HCT116 (cell line): ENCODE data around the gene B3GALNT1. TPM values are rescaled to one million over a fixed set of nuclear protein-coding genes. Genes with fewer than 3 reads are reported as not detected.

ENCODE experiments used
- ATAC-seq: fragments of 200-7000 bp; cut with Tn5 transposase; 2 replicates; pipeline ENCODE4 v1.9.1; 2020; ENCODE audit warnings: mild to moderate bottlenecking, moderate library complexity
- BruUV-seq: library from RNA; stranded (reverse); fragments of 400-500 nt; replicated peaks from 2 replicates; lab custom pipeline; 2021; lab: Mats Ljungman, UMichigan
- CTCF ChIA-PET: fragments of 300-600 bp; sonication (Branson Sonifier 250); formaldehyde crosslinking; loops from one replicate; lab custom pipeline; 2021; ENCODE audit warnings: antibody characterized with exemption; lab: Charles Lee
- POLR2A ChIA-PET: fragments of 300-600, 350-600 bp; sonication (Branson Sonifier 250); formaldehyde crosslinking; loops from one replicate; lab custom pipeline; 2021; ENCODE audit warnings: antibody characterized with exemption; lab: Charles Lee
- RAD21 ChIA-PET, 2 experiments: fragments of 300-600 bp; sonication (Branson Sonifier 250); formaldehyde crosslinking; loops; one replicate each; lab custom pipeline; 2023; ENCODE audit warnings: low total read pairs in 2 of 2; ENCODE audit not compliant: uncharacterized antibody in 2 of 2, unreplicated experiment in 2 of 2, low non-redundant PET in 1 of 2; lab: Charles Lee
- DNase-seq: peaks from one replicate; pipeline ENCODE4 v3.0.0-alpha.2; 2010; ENCODE audit warnings: low read depth, low spot score
- H2AFZ ChIP-seq: fragments of 200-600 bp; shearing (Covaris generic), sonication (generic); 2 replicates; pipeline ENCODE4 v1.6.1; 2017; ENCODE audit warnings: low read depth, mixed run types, mixed read lengths, antibody characterized with exemption, low read length; ENCODE audit not compliant: poor library complexity, severe bottlenecking
- H3K27ac ChIP-seq: 2 replicates; pipeline ENCODE4 v1.5.1; 2012; ENCODE audit warnings: low read depth, low read length
- H3K27me3 ChIP-seq: fragments of 200-600 bp; sonication (generic); 2 replicates; pipeline ENCODE4 v1.6.1; 2016; ENCODE audit warnings: mixed run types, low read length, mixed read lengths; ENCODE audit not compliant: insufficient read depth
- H3K36me3 ChIP-seq, 2 experiments: fragments of 200-500 bp in 1 of 2; fragments of 200-600 bp in 1 of 2; sonication (Bioruptor generic) in 1 of 2; sonication (generic) in 1 of 2; 2 replicates each; pipeline versions ENCODE4 v1.5.1 to v1.6.1; 2014 to 2016; ENCODE audit warnings: low read length in 2 of 2, inconsistent platforms in 1 of 2, mixed read lengths in 1 of 2, mixed run types in 1 of 2; ENCODE audit not compliant: insufficient read depth in 2 of 2, control insufficient read depth in 1 of 2
- H3K4me1 ChIP-seq, 2 experiments: fragments of 200-600 bp in 1 of 2; sonication (generic) in 1 of 2; 2 replicates each; pipeline versions ENCODE4 v1.5.1 to v1.6.1; 2012 to 2017; ENCODE audit warnings: low read length in 2 of 2, inconsistent platforms in 1 of 2, mild to moderate bottlenecking in 1 of 2, mixed read lengths in 1 of 2, mixed run types in 1 of 2, moderate library complexity in 1 of 2; ENCODE audit not compliant: insufficient read depth in 2 of 2, control insufficient read depth in 1 of 2
- H3K4me2 ChIP-seq: fragments of 200-600 bp; sonication (generic); 2 replicates; pipeline ENCODE4 v1.6.1; 2017; ENCODE audit warnings: mixed run types, low read length, mixed read lengths
- H3K4me3 ChIP-seq, 2 experiments: fragments of 200-600 bp in 1 of 2; sonication (generic) in 1 of 2; replicated peaks in 1 of 2; 2 replicates each; pipeline ENCODE4 v1.5.1; 2011 to 2016; ENCODE audit warnings: low read length in 2 of 2, control low read depth in 1 of 2, low read depth in 1 of 2, mild to moderate bottlenecking in 1 of 2, mixed read lengths in 1 of 2, mixed run types in 1 of 2
- H3K79me2 ChIP-seq: fragments of 200-600 bp; sonication (generic); 2 replicates; pipeline ENCODE4 v1.6.1; 2017; ENCODE audit warnings: mild to moderate bottlenecking, mixed run types, low read length, moderate library complexity, mixed read lengths; ENCODE audit not compliant: insufficient read depth
- H3K9ac ChIP-seq: fragments of 200-600 bp; sonication (generic); 2 replicates; pipeline ENCODE4 v1.6.1; 2016; ENCODE audit warnings: low read length, mixed read lengths
- H3K9me2 ChIP-seq: fragments of 200-600 bp; sonication (generic), shearing (Covaris generic); 2 replicates; pipeline ENCODE4 v1.6.1; 2017; ENCODE audit warnings: mixed run types, mild to moderate bottlenecking, moderate library complexity; ENCODE audit not compliant: insufficient read depth
- H3K9me3 ChIP-seq, 2 experiments: fragments of 200-500 bp in 1 of 2; fragments of 200-600 bp in 1 of 2; sonication (Bioruptor generic) in 1 of 2; sonication (generic) in 1 of 2; 2 replicates each; pipeline ENCODE4 v1.6.1; 2014 to 2017; ENCODE audit warnings: low read length in 2 of 2, mixed read lengths in 2 of 2, inconsistent platforms in 1 of 2, low read depth in 1 of 2, mild to moderate bottlenecking in 1 of 2, mixed run types in 1 of 2, moderate library complexity in 1 of 2; ENCODE audit not compliant: control insufficient read depth in 1 of 2, insufficient read depth in 1 of 2
- H4K20me1 ChIP-seq: fragments of 200-600 bp; sonication (generic), shearing (Covaris generic); 2 replicates; pipeline ENCODE4 v1.6.1; 2017; ENCODE audit warnings: mixed run types, mild to moderate bottlenecking, moderate library complexity; ENCODE audit not compliant: insufficient read depth
- CEBPB ChIP-seq: IDR thresholded peaks from 2 replicates; pipeline ENCODE4 v1.6.1; 2012; ENCODE audit warnings: low read depth
- EZH2 ChIP-seq: fragments of 200-600 bp; sonication (generic); IDR thresholded peaks from 2 replicates; pipeline ENCODE4 v1.6.1; 2017; ENCODE audit warnings: antibody characterized with exemption, mixed run types
- JUND ChIP-seq: IDR thresholded peaks from 2 replicates; pipeline ENCODE4 v1.6.1; 2012
- RAD21 ChIP-seq: IDR thresholded peaks from 2 replicates; pipeline ENCODE4 v1.6.1; 2012; ENCODE audit warnings: low read depth, mild to moderate bottlenecking
- SP1 ChIP-seq: IDR thresholded peaks from 2 replicates; pipeline ENCODE4 v1.6.1; 2012; ENCODE audit warnings: low read depth
- YY1 ChIP-seq: IDR thresholded peaks from 2 replicates; pipeline ENCODE4 v1.6.1; 2011; ENCODE audit warnings: low read length, low read depth, moderate library complexity, mild to moderate bottlenecking; ENCODE audit not compliant: insufficient replicate concordance; ENCODE audit errors: extremely low read depth
- ZBTB33 ChIP-seq: IDR thresholded peaks from 2 replicates; pipeline ENCODE4 v1.6.1; 2011; ENCODE audit warnings: mild to moderate bottlenecking, low read length, moderate library complexity; ENCODE audit not compliant: insufficient replicate concordance; ENCODE audit errors: extremely low read depth
- ZNF274 ChIP-seq: fragments of 200-500 bp; sonication (Bioruptor generic); IDR thresholded peaks from 2 replicates; pipeline ENCODE4 v1.6.1; 2014; ENCODE audit warnings: mild to moderate bottlenecking, low read depth, low read length, inconsistent platforms
- intact Hi-C: fragments of 100-400 bp; cut with micrococcal nuclease; formaldehyde crosslinking; loops from 2 replicates; pipeline ENCODE4 v1.10.0; 2022
- total RNA-seq: library from RNA; stranded (reverse); gene quantifications from one replicate; pipeline ENCODE4 v1.2.1, GENCODE V29; 2021; ENCODE audit not compliant: unreplicated experiment

Gene B3GALNT1
- total RNA-seq, 1 experiment from 2014 or later = 9.6 TPM

DNA sequence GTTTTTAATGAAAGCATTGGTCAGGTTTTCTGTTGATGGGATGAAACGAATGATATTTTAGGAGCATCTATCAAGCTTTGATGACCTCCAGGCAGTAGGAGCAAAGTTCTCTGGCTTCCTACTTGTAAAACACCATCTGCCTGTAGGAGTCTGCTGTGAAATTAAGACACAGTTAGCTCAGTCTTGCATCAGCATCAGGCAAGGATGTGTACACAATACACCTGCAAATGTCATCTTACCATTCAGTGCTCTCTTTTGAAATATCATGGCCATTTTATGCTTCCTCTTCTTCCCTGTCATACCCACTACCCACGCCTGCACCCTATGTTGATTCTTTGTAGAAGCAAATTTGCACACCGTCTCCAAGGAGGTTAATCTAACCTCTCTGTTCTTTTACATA, 38.2 kb downstream of the B3GALNT1 start:
- no peak for DNase-seq
- ChIA-PET CTCF (no interaction called here), RAD21 (no interaction called here), POLR2A (no interaction called here)
- Histone ChIP-seq H2AFZ (no peak overlapping the region), H3K79me2 (no peaks in the 10 kb centered on the region), H3K9me3 (no peaks in the 10 kb centered on the region), H3K27ac (no peak overlapping the region), H3K4me1 (no peaks in the 10 kb centered on the region), H3K9me2 (no peaks in the 10 kb centered on the region), H3K4me2 (no peak overlapping the region), H3K4me3 (no peak overlapping the region), H3K36me3 (no peaks in the 10 kb centered on the region), H4K20me1 (no peaks in the 10 kb centered on the region), H3K9ac (no peak overlapping the region), H3K27me3 (no peaks in the 10 kb centered on the region)
- no peak for TF ChIP-seq SP1
- no peak for TF ChIP-seq CEBPB
- no peak for TF ChIP-seq YY1
- intact Hi-C loops = no loop called here
- BruUV-seq = no TSS peak
- ATAC-seq = no peak

DNA sequence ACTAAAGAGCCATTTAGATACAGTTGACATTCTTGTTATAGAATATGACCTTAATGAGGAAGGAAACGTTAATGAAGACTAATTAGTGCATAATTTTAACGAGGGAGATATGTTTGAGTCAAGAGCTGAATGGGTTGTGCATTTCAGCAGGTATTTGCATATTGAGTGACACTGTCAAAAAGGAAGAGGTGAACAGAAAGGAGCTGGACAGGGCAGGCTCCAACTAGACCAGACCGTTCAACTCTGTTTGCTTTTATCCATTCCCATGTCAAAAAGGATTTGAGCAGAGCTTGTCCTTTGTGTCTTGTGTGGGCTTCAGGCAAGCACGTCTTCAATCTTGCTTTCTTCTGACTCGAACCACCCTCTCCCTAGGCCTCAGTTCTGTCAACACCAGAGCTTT, 40.7 kb downstream of the B3GALNT1 start:
- no peak overlapping the region for H2AFZ ChIP-seq
- no peak overlapping the region for H3K4me3 ChIP-seq
- H3K27ac ChIP-seq = no peak overlapping the region
- no peaks in the 10 kb centered on the region for H3K9me3 ChIP-seq
- H4K20me1 ChIP-seq = no peaks in the 10 kb centered on the region
- H3K79me2 ChIP-seq = no peaks in the 10 kb centered on the region
- no peaks in the 10 kb centered on the region for H3K9me2 ChIP-seq
- no peaks in the 10 kb centered on the region for H3K27me3 ChIP-seq
- ChIA-PET POLR2A (interaction anchor here (0.6 kb wide), 1 partner anchor 13 kb away, joined by 3 read pairs; no protein-coding TSS in a partner anchor), RAD21 (no interaction called here), CTCF (no interaction called here)
- TF ChIP-seq SP1 (no peak), JUND (no peak), EZH2 (no peak), ZNF274 (no peak), RAD21 (no peak), ZBTB33 (no peak)
- DNase-seq (no peak), ATAC-seq (no peak)
- intact Hi-C loops = no loop called here
- no peaks in the 10 kb centered on the region for H3K36me3 ChIP-seq
- no peak overlapping the region for H3K4me2 ChIP-seq
- BruUV-seq = no TSS peak
- no peak overlapping the region for H3K9ac ChIP-seq
- H3K4me1 ChIP-seq = no peaks in the 10 kb centered on the region
